Lung (tissue), 12 donors: Measurements from ENCODE around the gene TRAPPC11. TPM values are rescaled to one million over a fixed set of nuclear protein-coding genes. Genes with fewer than 3 reads are reported as not detected.

ENCODE experiments used
- ATAC-seq: fragments of 200-7000 bp; cut with Tn5 transposase; one replicate; pipeline ENCODE4 v1.9.1; 2020; ENCODE audit warnings: moderate number of reproducible peaks; ENCODE audit not compliant: insufficient read depth, low FRiP score
- DNase-seq, 3 donors: peaks; one replicate each; pipeline ENCODE4 v3.0.0-alpha.2; 2013 to 2017
- H3K27ac ChIP-seq, 2 donors: one replicate each; pipeline ENCODE4 v1.5.1; 2013; ENCODE audit warnings: mild to moderate bottlenecking in 2 of 2, moderate library complexity in 2 of 2, control low read depth in 1 of 2, inconsistent platforms in 1 of 2, low read depth in 1 of 2, low read length in 1 of 2
- H3K27me3 ChIP-seq, 3 donors: one replicate each; pipeline ENCODE4 v1.5.1; 2013; ENCODE audit warnings: low read length in 2 of 3; ENCODE audit not compliant: control insufficient read depth in 3 of 3, insufficient read depth in 3 of 3
- H3K36me3 ChIP-seq, 4 donors: one replicate each; pipeline ENCODE4 v1.5.1; 2013; ENCODE audit warnings: low read length in 4 of 4, mild to moderate bottlenecking in 1 of 4, moderate library complexity in 1 of 4; ENCODE audit not compliant: control insufficient read depth in 4 of 4, insufficient read depth in 4 of 4
- H3K4me1 ChIP-seq, 5 donors: one replicate each; pipeline ENCODE4 v1.5.1; 2013; ENCODE audit warnings: low read length in 5 of 5, mild to moderate bottlenecking in 2 of 5, moderate library complexity in 1 of 5; ENCODE audit not compliant: control insufficient read depth in 5 of 5, insufficient read depth in 5 of 5
- H3K4me3 ChIP-seq: one replicate; pipeline ENCODE4 v1.5.1; 2013; ENCODE audit warnings: mild to moderate bottlenecking, control low read depth, moderate library complexity
- H3K9ac ChIP-seq, 2 donors: one replicate each; pipeline ENCODE4 v1.5.1; 2013; ENCODE audit warnings: low read length in 2 of 2, control low read depth in 1 of 2; ENCODE audit not compliant: insufficient read depth in 1 of 2
- H3K9me3 ChIP-seq, 4 donors: one replicate each; pipeline ENCODE4 v1.5.1; 2013; ENCODE audit warnings: low read length in 3 of 4, mild to moderate bottlenecking in 1 of 4, moderate library complexity in 1 of 4; ENCODE audit not compliant: control insufficient read depth in 4 of 4, insufficient read depth in 3 of 4
- CTCF ChIP-seq: IDR thresholded peaks from 2 replicates; pipeline ENCODE4 v1.5.1; 2012; ENCODE audit warnings: mild to moderate bottlenecking; ENCODE audit errors: control extremely low read depth, extremely low read depth
- WGBS, 2 donors: extraction: QIAGEN DNeasy Blood & Tissue Kit; methylation state at CpG; one replicate each; pipeline ENCODE4 v1.1.7; 2013; 5-methylcytosine and 5-hydroxymethylcytosine counted together
- polyA plus RNA-seq, 2 donors: library from polyadenylated mRNA; stranded (reverse); fragments of 200-250 nt; gene quantifications; one replicate each; pipeline ENCODE4 v1.2.1, GENCODE V29; 2013
- total RNA-seq, 2 donors: library from RNA; depleted of rRNA in 1 of 2; stranded (reverse); fragments of >200 nt in 1 of 2; gene quantifications; one replicate each; pipeline ENCODE4 v1.2.1, GENCODE V29; 2014 to 2021
- donor health status: control.
- donor health status: control.
- donor health status: Bipolar disorder and iron deficiency.
- donor health status: healthy.
- donor health status: DM: yes; HTN: yes; CAD: no.

The TRAPPC11 gene
- total and polyA plus RNA-seq, 4 donors: 15.5 to 80.1 (median 25.4) TPM

- peaks cover 0 to 2% (median 0%) of the 10 kb centered on the region in 5 donors for H3K4me1 ChIP-seq
- DNase-seq (no peak), ATAC-seq (no peak)
- WGBS, 2 donors: 78 to 86% methylated on average over 3 of the region's 3 CpGs
- H3K36me3 ChIP-seq: peaks cover 16 to 46% (median 33%) of the 10 kb centered on the region in 4 donors
- H3K9ac ChIP-seq: no peak overlapping the region
- H3K27me3 ChIP-seq: no peaks in the 10 kb centered on the region
- TF ChIP-seq CTCF: no peak
- H3K9me3 ChIP-seq: no peaks in the 10 kb centered on the region
- H3K4me3 ChIP-seq: no peak overlapping the region
- H3K27ac ChIP-seq: no peak overlapping the region
Observed at GRCh38 chr4:183670251-183670650, 11.2 kb downstream of the TRAPPC11 start.

GRCh38 chr4:183670960-183671555 is 12.0 kb downstream of the TRAPPC11 start:
- no peaks in the 10 kb centered on the region for H3K9me3 ChIP-seq
- H3K27ac ChIP-seq: no peak overlapping the region
- no peak overlapping the region for H3K9ac ChIP-seq
- DNase-seq (no peak), ATAC-seq (no peak)
- peaks cover 0 to 2% (median 0%) of the 10 kb centered on the region in 5 donors for H3K4me1 ChIP-seq
- 92 to 93% methylated on average over 12 of the region's 12 CpGs for WGBS, 2 donors
- no peak for TF ChIP-seq CTCF
- H3K4me3 ChIP-seq: no peak overlapping the region
- H3K36me3 ChIP-seq: peaks cover 16 to 39% (median 29%) of the 10 kb centered on the region in 4 donors
- no peaks in the 10 kb centered on the region for H3K27me3 ChIP-seq

GRCh38 chr4:183674153-183674552 is 15.1 kb downstream of the TRAPPC11 start:
- Histone ChIP-seq H3K9ac (no peak overlapping the region), H3K4me1 (no peaks in the 10 kb centered on the region), H3K4me3 (no peak overlapping the region), H3K27me3 (no peaks in the 10 kb centered on the region), H3K36me3 (peaks cover 15 to 30% (median 18%) of the 10 kb centered on the region in 4 donors), H3K27ac (no peak overlapping the region), H3K9me3 (no peaks in the 10 kb centered on the region)
- ATAC-seq (no peak), DNase-seq (no peak)
- 52 to 73% methylated on average over 3 of the region's 3 CpGs for WGBS, 2 donors
- no peak for TF ChIP-seq CTCF

GRCh38 chr4:183675625-183676024 is 16.5 kb downstream of the TRAPPC11 start:
- Histone ChIP-seq H3K9ac (no peak overlapping the region), H3K36me3 (peaks cover 6 to 32% (median 12%) of the 10 kb centered on the region in 4 donors), H3K27ac (no peak overlapping the region), H3K4me1 (no peaks in the 10 kb centered on the region), H3K27me3 (no peaks in the 10 kb centered on the region), H3K4me3 (no peak overlapping the region), H3K9me3 (no peaks in the 10 kb centered on the region)
- no peak for TF ChIP-seq CTCF
- 88 to 95% methylated on average over 4 of the region's 4 CpGs for WGBS, 2 donors
- ATAC-seq: no peak
- no peak for DNase-seq
